Breast epithelium (tissue), 4 donors: ENCODE results near the gene OCA2. TPM values are rescaled to one million over a fixed set of nuclear protein-coding genes. Genes with fewer than 3 reads are reported as not detected.

ENCODE experiments used
- DNase-seq, 2 donors: peaks; one replicate each; pipeline ENCODE4 v3.0.0-alpha.2; 2019; ENCODE audit warnings: low spot score in 2 of 2
- H3K27ac ChIP-seq, 2 donors: fragments of 200-600 bp; sonication (generic) in 1 of 2; one replicate each; pipeline ENCODE4 v1.5.1; 2016 to 2019; ENCODE audit warnings: mild to moderate bottlenecking in 1 of 2
- H3K27me3 ChIP-seq, 2 donors: fragments of 200-600 bp; sonication (generic) in 1 of 2; one replicate each; pipeline versions ENCODE4 v1.5.1 to v1.6.0; 2017 to 2019; ENCODE audit warnings: control low read depth in 1 of 2, mild to moderate bottlenecking in 1 of 2
- H3K36me3 ChIP-seq: fragments of 200-600 bp; one replicate; pipeline ENCODE4 v1.5.1; 2019
- H3K4me1 ChIP-seq, 2 donors: fragments of 200-600 bp; sonication (generic); one replicate each; pipeline ENCODE4 v1.5.1; 2016 to 2019; ENCODE audit warnings: control low read depth in 1 of 2
- H3K4me3 ChIP-seq, 3 donors: fragments of 200-600 bp; sonication (generic); 1 replicate in 2 of 3; 2 replicates in 1 of 3; pipeline ENCODE4 v1.5.1; 2016 to 2019; ENCODE audit warnings: mild to moderate bottlenecking in 3 of 3, moderate library complexity in 2 of 3
- H3K9me3 ChIP-seq, 2 donors: fragments of 200-600 bp; sonication (generic) in 1 of 2; one replicate each; pipeline ENCODE4 v1.5.1; 2016 to 2019; ENCODE audit warnings: control low read depth in 1 of 2
- POLR2A ChIP-seq: fragments of 450-650 bp; IDR thresholded peaks from one replicate; pipeline ENCODE4 v1.6.1; 2016; ENCODE audit warnings: antibody characterized with exemption, mild to moderate bottlenecking, moderate library complexity
- POLR2AphosphoS5 ChIP-seq, 3 donors: sonication (generic); formaldehyde crosslinking; IDR thresholded peaks; one replicate each; pipeline ENCODE4 v1.6.1; 2017; ENCODE audit warnings: antibody characterized with exemption in 3 of 3
- intact Hi-C: fragments of 100-400 bp; cut with DNase I; formaldehyde crosslinking; loops from one replicate; pipeline ENCODE4 v1.15.1; 2023; ENCODE audit warnings: low total_unique reads
- total RNA-seq, 3 donors: library from RNA; depleted of rRNA; stranded (reverse); fragments of >200 nt; gene quantifications; one replicate each; pipeline ENCODE4 v1.1.0, GENCODE V29; 2016
- TF ChIP-seq, protein P1 (sequence below), 3 donors: fragments of 450-650 bp; IDR thresholded peaks; one replicate each; pipeline ENCODE4 v1.5.1; 2016 to 2017; ENCODE audit warnings: antibody characterized with exemption in 3 of 3, mild to moderate bottlenecking in 3 of 3, moderate library complexity in 3 of 3

Gene OCA2
- total RNA-seq, 3 donors from 2014 or later, result 0.59 to 0.80 (median 0.66) TPM

DNA sequence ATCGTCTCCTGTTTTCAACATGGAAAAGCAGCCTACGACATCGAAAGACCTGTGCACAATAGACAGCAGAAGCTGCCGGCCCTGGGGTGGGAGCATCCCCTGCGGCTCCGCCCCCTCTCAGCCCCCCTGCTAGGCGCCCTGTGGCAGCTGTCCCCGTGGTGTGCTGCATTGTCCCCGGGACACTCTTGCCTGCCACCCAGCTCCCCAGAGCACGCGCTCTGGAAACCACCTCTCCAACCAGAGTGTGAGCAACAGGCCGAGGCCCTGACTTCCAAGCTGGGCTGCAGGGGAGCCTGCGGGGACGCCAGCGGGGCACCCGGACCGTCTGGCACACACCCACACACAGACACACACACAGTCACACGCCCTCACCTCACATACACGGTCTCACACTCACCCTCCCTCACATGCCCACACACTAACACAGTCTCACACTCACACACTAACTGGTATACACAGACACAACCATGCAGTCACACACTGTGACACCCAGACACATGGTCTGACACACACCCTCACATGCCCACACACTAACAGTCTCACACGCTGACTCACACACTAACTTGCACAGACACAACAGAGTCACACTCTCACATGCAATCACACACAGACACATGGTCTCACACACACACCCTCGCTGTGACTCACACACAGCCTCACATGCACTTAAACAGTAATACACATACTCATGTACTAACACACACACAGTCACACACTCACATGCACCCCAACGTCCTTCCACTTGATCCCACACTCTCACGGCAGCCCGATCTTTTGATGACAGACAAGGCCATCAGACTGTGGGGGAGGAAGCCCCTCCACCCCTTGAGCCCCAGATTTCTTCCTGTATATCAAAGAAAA lies 94.7 kb downstream of the OCA2 start:
- intact Hi-C loops, result loop anchor here (5.0 kb wide), 2 partner anchors 1148 to 1478 kb away; no protein-coding TSS in a partner anchor
- no peaks in the 10 kb centered on the region for H3K27me3 ChIP-seq
- no peak for DNase-seq
- H3K4me1 ChIP-seq, result no peaks in the 10 kb centered on the region
- H3K36me3 ChIP-seq, result no peaks in the 10 kb centered on the region
- H3K27ac ChIP-seq, result no peak overlapping the region
- H3K4me3 ChIP-seq, result no peak overlapping the region
- no peaks in the 10 kb centered on the region for H3K9me3 ChIP-seq
- TF ChIP-seq POLR2A, result no peak
- TF ChIP-seq, protein P1, sequence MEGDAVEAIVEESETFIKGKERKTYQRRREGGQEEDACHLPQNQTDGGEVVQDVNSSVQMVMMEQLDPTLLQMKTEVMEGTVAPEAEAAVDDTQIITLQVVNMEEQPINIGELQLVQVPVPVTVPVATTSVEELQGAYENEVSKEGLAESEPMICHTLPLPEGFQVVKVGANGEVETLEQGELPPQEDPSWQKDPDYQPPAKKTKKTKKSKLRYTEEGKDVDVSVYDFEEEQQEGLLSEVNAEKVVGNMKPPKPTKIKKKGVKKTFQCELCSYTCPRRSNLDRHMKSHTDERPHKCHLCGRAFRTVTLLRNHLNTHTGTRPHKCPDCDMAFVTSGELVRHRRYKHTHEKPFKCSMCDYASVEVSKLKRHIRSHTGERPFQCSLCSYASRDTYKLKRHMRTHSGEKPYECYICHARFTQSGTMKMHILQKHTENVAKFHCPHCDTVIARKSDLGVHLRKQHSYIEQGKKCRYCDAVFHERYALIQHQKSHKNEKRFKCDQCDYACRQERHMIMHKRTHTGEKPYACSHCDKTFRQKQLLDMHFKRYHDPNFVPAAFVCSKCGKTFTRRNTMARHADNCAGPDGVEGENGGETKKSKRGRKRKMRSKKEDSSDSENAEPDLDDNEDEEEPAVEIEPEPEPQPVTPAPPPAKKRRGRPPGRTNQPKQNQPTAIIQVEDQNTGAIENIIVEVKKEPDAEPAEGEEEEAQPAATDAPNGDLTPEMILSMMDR (IDR thresholded peaks at IDR 0.05), result no peak
- TF ChIP-seq POLR2AphosphoS5 (IDR thresholded peaks at IDR 0.05), result no peak

DNA sequence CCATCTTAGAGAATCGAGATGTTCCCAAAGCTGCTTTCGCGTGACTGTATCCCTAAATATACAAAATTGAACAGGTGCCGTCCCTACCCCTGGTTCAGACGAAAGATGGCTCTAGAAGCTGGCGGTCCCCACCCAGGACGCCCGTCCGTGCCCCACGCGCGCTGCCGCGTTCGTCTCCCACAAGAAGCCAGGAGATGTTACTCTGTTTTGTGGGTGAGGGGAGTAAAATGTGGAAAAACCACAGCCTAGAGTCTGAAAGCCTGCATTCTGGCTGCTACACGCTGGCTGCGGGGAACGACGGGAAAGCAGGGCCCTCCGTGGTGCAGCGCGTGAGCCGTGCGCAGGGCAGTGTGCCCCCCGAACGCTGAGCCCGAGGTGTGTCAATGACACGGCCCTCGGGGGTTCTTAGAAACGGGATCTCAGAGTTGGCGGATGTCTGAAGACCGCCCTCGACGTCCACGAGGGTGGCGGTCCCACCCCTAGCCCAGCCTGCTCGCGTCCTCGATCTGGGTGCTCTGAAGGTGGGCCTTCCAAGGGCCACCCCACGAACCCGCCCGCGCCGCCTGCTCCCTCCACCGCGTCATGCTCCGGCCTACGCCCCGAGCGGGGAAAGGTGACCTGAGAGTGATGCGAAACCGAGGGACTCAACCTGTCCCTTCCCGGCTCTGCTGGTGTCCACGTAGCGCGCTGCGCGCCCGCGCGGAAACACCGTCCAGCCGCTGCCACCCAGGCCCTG lies 95.6 kb downstream of the OCA2 start:
- H3K27ac ChIP-seq, result no peak overlapping the region
- no peaks in the 10 kb centered on the region for H3K36me3 ChIP-seq
- no peaks in the 10 kb centered on the region for H3K4me1 ChIP-seq
- no peaks in the 10 kb centered on the region for H3K27me3 ChIP-seq
- DNase-seq, result no peak
- no peak overlapping the region for H3K4me3 ChIP-seq
- intact Hi-C loops, result loop anchor here (5.0 kb wide), 1 partner anchor 1149 kb away; no protein-coding TSS in a partner anchor
- no peaks in the 10 kb centered on the region for H3K9me3 ChIP-seq
- no peak for TF ChIP-seq POLR2A
- TF ChIP-seq, protein P1 (IDR thresholded peaks at IDR 0.05), result no peak
- no peak for TF ChIP-seq POLR2AphosphoS5 (IDR thresholded peaks at IDR 0.05)

DNA sequence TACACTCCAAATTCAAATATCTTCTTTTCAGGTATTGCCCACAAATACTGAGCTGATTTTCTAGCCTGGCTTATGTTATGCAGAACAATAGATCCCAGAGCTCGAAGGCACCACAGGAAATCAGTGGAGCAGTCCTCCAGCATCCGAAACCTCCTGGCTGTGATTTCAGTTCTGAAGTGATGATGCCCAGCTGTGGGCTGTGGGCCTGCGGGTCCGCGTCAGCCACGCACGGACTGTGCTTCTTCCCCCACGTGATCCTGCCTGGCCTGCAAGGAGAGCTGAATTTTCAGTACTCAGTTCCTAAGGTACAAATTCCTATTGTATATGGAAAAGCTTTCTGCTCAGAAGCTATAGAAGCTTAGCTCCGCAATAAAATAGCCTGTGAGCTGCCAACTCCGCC lies 96.2 kb downstream of the OCA2 start:
- no peak for DNase-seq
- no peak overlapping the region for H3K4me3 ChIP-seq
- no peaks in the 10 kb centered on the region for H3K27me3 ChIP-seq
- H3K9me3 ChIP-seq, result no peaks in the 10 kb centered on the region
- no peaks in the 10 kb centered on the region for H3K4me1 ChIP-seq
- no peaks in the 10 kb centered on the region for H3K36me3 ChIP-seq
- TF ChIP-seq, protein P1 (IDR thresholded peaks at IDR 0.05), result no peak
- TF ChIP-seq POLR2A, result no peak
- TF ChIP-seq POLR2AphosphoS5 (IDR thresholded peaks at IDR 0.05), result no peak
- no peak overlapping the region for H3K27ac ChIP-seq
- intact Hi-C loops, result loop anchor here (5.0 kb wide), 1 partner anchor 1149 kb away; no protein-coding TSS in a partner anchor

DNA sequence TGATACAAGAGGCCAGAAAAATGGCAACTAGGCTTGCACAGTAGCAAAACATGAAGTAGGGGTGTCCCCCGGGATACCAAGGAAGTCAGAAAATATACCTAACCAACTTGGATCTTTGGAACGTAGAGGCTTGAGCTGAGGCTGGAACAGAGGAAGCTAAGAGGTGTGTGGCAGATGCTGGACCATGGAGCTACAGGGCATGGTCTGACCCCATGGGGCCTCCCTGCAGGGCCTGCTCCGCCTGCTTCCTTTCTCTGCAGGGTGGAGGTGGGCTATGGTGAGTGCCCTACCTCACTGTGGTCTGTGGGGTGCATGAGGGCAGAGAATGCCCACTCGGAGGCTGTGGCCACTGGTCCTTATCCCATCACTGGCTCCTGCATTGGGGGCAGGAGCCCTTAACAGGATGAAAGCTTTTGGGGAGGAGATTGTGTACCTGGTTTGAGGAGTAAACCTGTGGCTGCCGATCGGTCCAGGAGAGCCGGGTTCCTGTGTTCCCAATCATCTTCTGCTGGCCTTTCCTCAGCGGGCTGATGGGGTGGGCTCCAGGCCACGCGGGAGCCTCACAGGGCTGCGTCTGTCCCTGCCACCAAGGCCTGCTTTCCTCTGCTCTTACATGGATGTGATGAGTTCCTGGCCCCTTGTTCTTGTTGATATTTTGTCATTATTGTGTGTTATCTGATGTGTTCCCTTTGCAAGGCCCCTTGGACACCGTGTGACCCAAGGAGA lies 96.8 kb downstream of the OCA2 start:
- no peak for DNase-seq

More for the DNA sequence above, 96.8 kb downstream of the OCA2 start:
- Histone ChIP-seq H3K4me1 (no peaks in the 10 kb centered on the region), H3K4me3 (no peak overlapping the region), H3K9me3 (no peaks in the 10 kb centered on the region), H3K27me3 (no peaks in the 10 kb centered on the region), H3K36me3 (no peaks in the 10 kb centered on the region), H3K27ac (no peak overlapping the region)
- TF ChIP-seq POLR2AphosphoS5 (IDR thresholded peaks at IDR 0.05) (no peak), POLR2A (no peak)
- TF ChIP-seq, protein P1 (IDR thresholded peaks at IDR 0.05), result no peak
- intact Hi-C loops, result loop anchor here (5.0 kb wide), 1 partner anchor 1150 kb away; no protein-coding TSS in a partner anchor
